GM21825 (cell line): ENCODE data around the gene CUL3.
"Not testable (repeated sequence)": the region's sequence is repeated elsewhere in the genome, so short reads cannot be mapped to it uniquely, and the experiment has no call there.

Experiments used
- ATAC-seq: cut with Tn5 transposase; IDR thresholded peaks from one replicate; pipeline ENCODE4 v1.9.1; 2021; ENCODE audit warnings: mild to moderate bottlenecking, moderate library complexity; ENCODE audit not compliant: unreplicated experiment

Gene CUL3

DNA sequence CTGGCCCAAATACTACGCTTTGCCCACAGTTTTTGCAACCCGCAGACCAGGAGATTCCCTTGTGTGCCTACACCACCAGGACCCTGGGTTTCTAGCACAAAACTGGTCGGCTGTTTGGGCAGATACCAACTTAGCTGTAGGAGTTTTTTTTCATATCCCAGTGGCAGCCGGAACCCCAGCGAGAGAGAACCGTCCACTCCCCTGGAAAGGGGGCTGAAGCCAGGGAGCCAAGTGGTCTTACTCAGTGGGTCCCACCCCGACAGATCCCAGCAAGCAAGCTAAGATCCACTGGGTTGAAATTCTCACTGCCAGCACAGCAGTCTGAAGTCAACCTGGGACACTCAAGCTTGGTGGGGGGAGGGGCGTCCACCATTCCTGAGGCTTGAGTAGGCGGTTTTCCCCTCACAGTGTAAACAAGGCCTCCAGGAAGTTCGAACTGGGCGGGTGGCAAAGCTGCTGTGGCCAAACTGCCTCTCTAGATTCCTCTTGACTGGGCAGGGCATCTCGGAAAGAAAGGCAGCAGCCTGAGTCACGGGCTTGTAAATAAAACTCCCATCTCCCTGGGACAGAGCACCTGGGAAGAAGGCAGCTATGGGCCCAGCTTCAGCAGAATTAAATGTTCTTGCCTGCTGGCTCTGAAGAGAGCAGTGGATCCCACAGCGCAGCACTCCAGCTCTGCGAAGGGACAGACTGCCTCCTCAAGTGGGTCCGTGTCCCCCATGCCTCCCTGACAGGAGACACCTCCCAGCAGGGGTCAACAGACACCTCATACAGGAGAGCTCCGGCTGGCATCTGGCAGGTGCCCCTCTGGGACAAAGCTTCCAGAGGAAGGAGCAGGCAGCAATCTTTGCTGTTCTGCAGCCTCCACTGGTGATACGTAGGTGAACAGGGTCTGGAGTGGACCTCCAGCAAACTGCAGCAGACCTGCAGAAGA is 99.8 kb downstream of the CUL3 start:
- not testable (repeated sequence) for ATAC-seq

GRCh38 chr2:224479826-224480225 is 105.3 kb downstream of the CUL3 start:
- no peak for ATAC-seq

DNA sequence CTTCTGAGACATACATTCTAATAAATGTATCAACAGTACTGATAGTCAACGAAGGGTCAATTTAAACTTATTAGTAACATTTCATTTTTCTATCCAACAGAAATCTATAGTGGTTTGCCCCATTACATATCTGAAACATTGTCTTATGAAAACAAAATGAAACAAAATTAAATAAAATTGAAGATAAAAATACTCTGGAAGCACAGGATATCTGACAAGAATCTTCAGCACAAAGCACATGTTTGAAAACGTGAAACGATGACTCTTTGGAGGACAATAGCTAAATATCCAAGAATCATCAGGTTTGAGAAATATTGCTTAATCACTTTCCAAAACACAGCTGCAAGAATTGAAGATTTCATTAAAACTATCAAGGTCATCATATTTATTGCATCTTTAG is 112.3 kb downstream of the CUL3 start:
- ATAC-seq: no peak

DNA sequence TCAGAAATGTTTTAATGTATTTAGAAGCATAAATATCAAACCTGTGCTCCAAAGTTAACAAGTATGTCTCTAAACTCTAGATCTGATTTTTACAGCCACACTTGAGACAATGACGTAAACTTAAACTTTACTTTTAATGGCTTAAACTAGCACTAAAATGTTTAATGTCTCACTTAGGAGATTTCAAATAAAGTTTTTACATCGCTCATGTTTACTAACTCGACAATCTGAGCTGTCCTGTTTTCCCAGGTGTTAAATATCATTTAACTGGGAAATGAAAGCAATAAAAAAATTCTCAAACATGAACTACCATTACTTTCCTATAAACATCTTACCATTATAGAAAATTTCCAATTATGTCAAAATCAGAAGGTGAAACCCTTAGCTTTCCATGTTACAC is 113.0 kb downstream of the CUL3 start:
- ATAC-seq: no peak

- no peak for ATAC-seq
These were observed 115.7 kb downstream of the CUL3 start for GRCh38 chr2:224469374-224469964.

- no peak for ATAC-seq
These were observed 118.8 kb downstream of the CUL3 start for GRCh38 chr2:224466304-224466895.

DNA sequence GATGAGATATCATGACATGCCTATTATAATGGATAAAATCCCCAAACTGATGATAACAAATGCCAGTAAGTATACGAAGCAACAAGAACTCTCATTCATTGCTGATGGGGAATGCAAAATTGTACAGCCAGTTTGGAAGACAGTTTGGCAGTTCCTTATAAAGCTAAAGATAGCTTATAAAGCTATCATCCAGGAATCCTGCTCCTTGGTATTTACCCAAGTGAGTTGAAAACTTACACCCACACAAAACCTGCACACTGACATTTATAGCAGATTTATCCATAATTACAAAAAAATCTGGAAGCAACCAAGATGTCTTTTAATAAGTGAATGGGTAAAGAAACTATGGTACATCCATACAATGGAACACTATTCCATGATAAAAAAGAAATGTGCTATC is 123.8 kb downstream of the CUL3 start:
- no peak for ATAC-seq

GRCh38 chr2:224457408-224458096 is 127.6 kb downstream of the CUL3 start:
- no peak for ATAC-seq

- no peak for ATAC-seq
These were observed 131.3 kb downstream of the CUL3 start for GRCh38 chr2:224453892-224454291.

DNA sequence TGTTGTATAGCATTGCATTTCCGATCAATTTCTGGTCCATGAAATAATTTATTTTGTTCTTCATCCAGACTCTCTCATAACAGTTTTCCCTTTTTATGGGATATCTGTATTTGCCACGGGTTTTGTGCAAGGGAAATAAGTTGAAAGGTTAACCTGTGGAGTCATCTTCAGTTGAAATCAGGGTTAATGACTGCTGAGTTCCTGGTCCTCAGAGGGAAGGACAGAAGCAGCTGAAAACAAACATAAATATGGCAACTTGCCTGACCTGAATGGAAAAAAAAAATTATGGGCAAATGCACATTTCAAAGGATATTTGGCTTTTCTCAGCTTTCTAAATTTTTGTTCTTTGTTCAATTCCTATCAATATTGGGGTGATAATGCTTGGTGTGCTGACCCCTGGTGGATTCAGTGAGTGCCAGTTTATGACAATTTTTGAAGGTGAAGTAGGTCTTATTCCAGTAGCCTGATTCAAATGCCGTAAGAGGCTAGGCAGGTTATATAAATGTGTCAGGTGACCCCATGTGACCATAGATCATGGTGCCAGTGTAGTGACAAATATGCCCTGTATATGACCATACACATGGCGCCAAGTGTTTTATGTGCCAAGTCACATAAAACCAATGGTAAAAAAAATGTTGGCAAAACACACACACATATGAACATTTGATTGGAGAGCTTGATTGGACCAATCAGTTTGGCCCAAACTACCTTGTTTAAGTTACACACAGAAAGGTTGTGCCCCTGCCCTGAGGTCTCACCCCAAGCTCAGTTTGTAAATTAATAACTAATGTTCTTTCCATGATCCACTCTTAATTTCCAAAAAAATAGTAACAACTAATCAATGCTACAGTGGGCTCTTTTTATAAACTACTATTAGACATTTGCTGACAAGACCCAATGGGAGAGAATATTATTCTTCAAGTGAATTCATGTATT is 135.7 kb downstream of the CUL3 start:
- ATAC-seq: no peak

GRCh38 chr2:224448236-224448635 is 136.9 kb downstream of the CUL3 start:
- ATAC-seq: no peak

DNA sequence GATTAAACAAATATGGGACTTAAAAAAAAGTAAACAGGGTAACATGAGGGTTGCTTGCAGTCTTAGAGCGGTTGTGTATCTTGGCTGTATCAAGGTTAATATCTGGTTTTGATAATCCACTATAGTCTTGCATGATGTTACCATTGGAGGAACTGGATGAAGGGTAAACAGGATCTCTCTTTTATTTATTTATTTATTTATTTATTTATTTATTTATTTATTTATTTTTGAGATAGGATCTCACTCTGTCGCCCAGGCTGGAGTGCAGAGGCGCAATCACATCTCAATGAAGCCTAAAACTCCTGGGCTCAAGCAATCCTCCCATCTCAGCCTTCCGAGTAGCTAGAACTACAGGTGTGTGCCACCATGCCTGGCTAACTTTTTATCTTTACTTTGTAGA is 140.4 kb downstream of the CUL3 start:
- no peak for ATAC-seq

- no peak for ATAC-seq
These were observed 141.1 kb downstream of the CUL3 start for GRCh38 chr2:224444021-224444420.

- ATAC-seq: no peak
These were observed 142.8 kb downstream of the CUL3 start for GRCh38 chr2:224442071-224442967.

DNA sequence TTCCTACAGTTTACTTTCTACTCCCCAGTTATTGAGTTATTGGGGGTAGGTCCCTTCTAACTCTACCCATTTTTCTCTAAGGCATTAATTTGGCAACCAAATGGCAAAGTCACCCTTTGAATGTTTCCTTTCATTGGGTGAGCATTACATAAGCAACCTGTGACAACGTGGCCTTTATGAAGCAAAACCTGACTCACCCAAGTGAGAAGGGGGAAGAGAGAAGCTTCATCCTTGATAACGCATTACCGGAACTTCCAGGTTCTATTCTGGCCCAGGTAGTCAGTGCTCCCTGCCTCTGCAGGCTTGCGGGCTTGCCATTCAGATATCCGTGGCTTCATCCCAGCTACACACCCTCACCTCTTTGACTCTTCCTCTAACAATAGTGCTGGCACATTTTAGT is 144.2 kb downstream of the CUL3 start:
- no peak for ATAC-seq

DNA sequence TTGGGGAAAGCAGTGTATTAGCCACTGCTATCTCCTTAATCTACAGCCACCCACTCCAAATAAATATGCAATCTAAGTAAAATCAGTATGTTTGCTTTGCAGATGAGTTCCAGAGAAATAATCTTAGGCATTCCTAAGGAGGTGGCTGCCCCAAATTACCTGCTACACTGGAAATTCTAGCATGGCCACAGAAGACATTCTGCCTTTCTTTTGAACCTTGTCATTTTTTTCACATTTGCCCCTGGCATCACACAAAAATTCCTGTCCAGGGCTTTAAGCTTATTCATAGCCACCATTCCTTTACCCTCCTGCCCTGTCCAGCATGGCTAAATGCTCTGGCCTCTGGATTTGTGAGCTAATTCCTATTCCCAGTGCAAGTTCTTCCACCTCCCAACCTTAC is 146.4 kb downstream of the CUL3 start:
- ATAC-seq: no peak

DNA sequence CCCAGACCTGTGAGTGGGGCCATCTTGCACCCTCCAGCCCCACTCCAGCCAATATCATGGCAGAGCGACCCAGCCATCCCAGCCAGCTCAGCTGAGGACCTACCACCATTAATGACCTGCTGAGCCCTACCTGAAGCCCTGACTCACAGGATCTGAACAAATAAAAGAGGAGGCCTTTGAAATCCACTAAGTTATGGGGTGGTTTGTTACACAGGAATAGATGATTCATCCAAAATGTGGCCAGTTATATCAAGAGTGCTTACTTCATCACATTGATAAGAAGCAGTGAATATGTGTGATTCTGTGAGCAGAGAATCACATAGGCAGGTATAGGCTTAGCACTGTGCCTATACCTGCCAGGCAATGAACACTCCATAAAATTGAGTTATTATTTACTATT is 148.5 kb downstream of the CUL3 start:
- no peak for ATAC-seq

GRCh38 chr2:224434618-224435017 is 150.5 kb downstream of the CUL3 start:
- no peak for ATAC-seq

DNA sequence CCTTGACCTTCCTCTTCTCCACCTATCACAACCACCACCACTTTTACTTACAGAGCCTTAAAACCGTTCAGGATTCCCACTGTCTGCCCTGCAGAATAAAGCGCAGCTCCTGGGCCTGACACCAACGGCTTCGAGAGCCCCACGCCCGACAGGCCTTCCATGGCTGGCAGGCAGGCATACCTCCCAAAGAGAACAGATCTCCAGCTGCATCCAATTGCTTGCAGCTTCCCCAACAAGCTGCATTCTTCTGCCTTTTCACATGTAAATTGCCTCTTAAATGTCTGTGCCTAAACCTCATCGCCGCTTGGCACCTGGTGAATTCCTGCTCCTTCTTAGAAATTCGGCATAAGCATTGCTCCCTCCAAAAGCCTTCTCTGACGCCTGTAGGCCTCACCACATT is 151.7 kb downstream of the CUL3 start:
- ATAC-seq: no peak
